HG02610 (cell line): ENCODE results near the gene KIAA1217.
A peak's percentile ranks its signal among the peaks of the same experiment; 100 is the strongest.

ENCODE experiments used
- ATAC-seq: cut with Tn5 transposase; IDR thresholded peaks from one replicate; pipeline ENCODE4 v1.9.1; 2021; ENCODE audit warnings: mild to moderate bottlenecking, moderate library complexity; ENCODE audit not compliant: unreplicated experiment

Gene KIAA1217

GRCh38 chr10:24240041-24240751 lies 31.3 kb downstream of the KIAA1217 start:
- ATAC-seq: no peak

- ATAC-seq: no peak
Measured at GRCh38 chr10:24241536-24242040, 32.6 kb downstream of the KIAA1217 start.

GRCh38 chr10:24242562-24242961 lies 33.6 kb downstream of the KIAA1217 start:
- ATAC-seq: no peak

GRCh38 chr10:24246365-24246764 lies 37.4 kb downstream of the KIAA1217 start:
- ATAC-seq: no peak

GRCh38 chr10:24247841-24248240 lies 38.9 kb downstream of the KIAA1217 start:
- ATAC-seq: no peak

GRCh38 chr10:24249829-24250415 lies 41.0 kb downstream of the KIAA1217 start:
- no peak for ATAC-seq

- ATAC-seq: no peak
Measured at GRCh38 chr10:24251547-24251946, 42.6 kb downstream of the KIAA1217 start.

- ATAC-seq: no peak
Measured at GRCh38 chr10:24254180-24254579, 45.2 kb downstream of the KIAA1217 start.

GRCh38 chr10:24255115-24255880 lies 46.4 kb downstream of the KIAA1217 start:
- ATAC-seq: no peak

- ATAC-seq: no peak
Measured at GRCh38 chr10:24255881-24256311, 47.0 kb downstream of the KIAA1217 start.

- no peak for ATAC-seq
Measured at GRCh38 chr10:24256619-24257107, 47.7 kb downstream of the KIAA1217 start.

- ATAC-seq: no peak
Measured at GRCh38 chr10:24257588-24257987, 48.6 kb downstream of the KIAA1217 start.

GRCh38 chr10:24259365-24260130 lies 50.6 kb downstream of the KIAA1217 start:
- ATAC-seq: no peak

GRCh38 chr10:24261627-24262026 lies 52.7 kb downstream of the KIAA1217 start:
- ATAC-seq: no peak

- no peak for ATAC-seq
Measured at GRCh38 chr10:24262929-24263590, 54.1 kb downstream of the KIAA1217 start.

GRCh38 chr10:24269476-24269875 lies 60.5 kb downstream of the KIAA1217 start:
- no peak for ATAC-seq

- ATAC-seq: no peak
Measured at GRCh38 chr10:24272374-24272773, 63.4 kb downstream of the KIAA1217 start.

GRCh38 chr10:24277277-24277676 lies 68.3 kb downstream of the KIAA1217 start:
- no peak for ATAC-seq

GRCh38 chr10:24277771-24278170 lies 68.8 kb downstream of the KIAA1217 start:
- no peak for ATAC-seq

- ATAC-seq: peak; percentile 66
Measured at GRCh38 chr10:24278176-24278889, 69.4 kb downstream of the KIAA1217 start.
